HL-60 (cell line): Measurements from ENCODE around the gene STOML1.
A peak's percentile ranks its signal among the peaks of the same experiment; 100 is the strongest.

Experiments used
- DNase-seq, 2 experiments: peaks; one replicate each; pipeline ENCODE4 v3.0.0-alpha.2; 2010 to 2020; ENCODE audit warnings: low read depth in 1 of 2, low spot score in 1 of 2
- H3K27ac ChIP-seq: fragments of 250-450 bp; sonication (Bioruptor Pico); replicated peaks from 2 replicates; pipeline ENCODE4 v1.5.1; 2020; ENCODE audit warnings: mild to moderate bottlenecking, moderate library complexity
- H3K27me3 ChIP-seq: fragments of 250-450 bp; sonication (Bioruptor Pico); 2 replicates; pipeline ENCODE4 v1.5.1; 2021; ENCODE audit warnings: mild to moderate bottlenecking, moderate library complexity; ENCODE audit not compliant: insufficient read depth, poor library complexity, severe bottlenecking
- H3K4me3 ChIP-seq: replicated peaks from 2 replicates; pipeline ENCODE4 v1.5.1; 2011; ENCODE audit warnings: mild to moderate bottlenecking, control low read depth, low read length; ENCODE audit not compliant: insufficient read depth
- CTCF ChIP-seq: IDR thresholded peaks from one replicate; pipeline ENCODE4 v1.5.1; 2011; ENCODE audit warnings: low read length, control low read depth, inconsistent platforms; ENCODE audit not compliant: insufficient read depth
- GABPA ChIP-seq: IDR thresholded peaks from 2 replicates; pipeline ENCODE4 v1.6.1; 2012; ENCODE audit warnings: low read depth
- POLR2AphosphoS5 ChIP-seq: IDR thresholded peaks from 2 replicates; pipeline ENCODE4 v1.6.1; 2012; ENCODE audit warnings: low read depth
- REST ChIP-seq: IDR thresholded peaks from 2 replicates; pipeline ENCODE4 v1.6.1; 2012; ENCODE audit warnings: low read depth; ENCODE audit not compliant: insufficient replicate concordance
- SPI1 ChIP-seq: IDR thresholded peaks from 2 replicates; pipeline ENCODE4 v1.6.1; 2012; ENCODE audit warnings: low read depth, mild to moderate bottlenecking, borderline replicate concordance

Gene STOML1

GRCh38 chr15:73984208-73984979 lies 7.7 kb downstream of the STOML1 start:
- TF ChIP-seq CTCF (no peak), REST (no peak), GABPA (no peak), SPI1 (no peak), POLR2AphosphoS5 (no peak)
- Histone ChIP-seq H3K4me3 (no peak overlapping the region), H3K27ac (peak overlapping the region; percentile 41), H3K27me3 (no peaks in the 10 kb centered on the region)
- DNase-seq, result no peak

- H3K27ac ChIP-seq, result no peak overlapping the region
Measured at GRCh38 chr15:73983773-73984172, 8.3 kb downstream of the STOML1 start.

More at GRCh38 chr15:73983773-73984172, 8.3 kb downstream of the STOML1 start:
- no peak for DNase-seq
- Histone ChIP-seq H3K27me3 (no peaks in the 10 kb centered on the region), H3K4me3 (no peak overlapping the region)
- no peak for TF ChIP-seq POLR2AphosphoS5
- no peak for TF ChIP-seq GABPA
- TF ChIP-seq REST, result no peak
- no peak for TF ChIP-seq CTCF
- no peak for TF ChIP-seq SPI1
